Uterus (tissue), 4 donors: ENCODE results near the gene KSR2. TPM values are rescaled to one million over a fixed set of nuclear protein-coding genes. Genes with fewer than 3 reads are reported as not detected.

Experiments
- DNase-seq, 2 donors: peaks; one replicate each; pipeline ENCODE4 v3.0.0-alpha.2; 2019 to 2020
- H3K27ac ChIP-seq, 2 donors: fragments of 200-600 bp; sonication (generic); 1 replicate in 1 of 2; 2 replicates in 1 of 2; pipeline ENCODE4 v1.5.1; 2016 to 2018
- H3K27me3 ChIP-seq, 2 donors: fragments of 200-600 bp; sonication (generic); one replicate each; pipeline ENCODE4 v1.5.1; 2018 to 2019; ENCODE audit warnings: control low read depth in 1 of 2
- H3K36me3 ChIP-seq, 2 donors: fragments of 200-600 bp; sonication (generic); one replicate each; pipeline ENCODE4 v1.5.1; 2019; ENCODE audit warnings: control low read depth in 1 of 2
- H3K4me1 ChIP-seq, 2 donors: fragments of 200-600 bp; sonication (generic); one replicate each; pipeline ENCODE4 v1.5.1; 2018 to 2019; ENCODE audit warnings: control low read depth in 1 of 2
- H3K4me3 ChIP-seq, 2 donors: fragments of 200-600 bp; sonication (generic); 1 replicate in 1 of 2; 2 replicates in 1 of 2; pipeline ENCODE4 v1.5.1; 2018 to 2019; ENCODE audit warnings: mild to moderate bottlenecking in 1 of 2
- H3K9me3 ChIP-seq, 2 donors: fragments of 200-600 bp; sonication (generic); one replicate each; pipeline ENCODE4 v1.5.1; 2019; ENCODE audit warnings: control low read depth in 1 of 2
- CTCF ChIP-seq, 4 experiments: fragments of 200-600 bp in 2 of 4; fragments of 450-650 bp in 2 of 4; sonication (generic) in 2 of 4; IDR thresholded peaks; one replicate each; pipeline ENCODE4 v1.5.1; 2016 to 2019; ENCODE audit warnings: antibody characterized with exemption in 4 of 4, mild to moderate bottlenecking in 2 of 4, moderate library complexity in 1 of 4
- POLR2A ChIP-seq, 2 donors: fragments of 450-650 bp; IDR thresholded peaks; one replicate each; pipeline ENCODE4 v1.6.1; 2016; ENCODE audit warnings: antibody characterized with exemption in 2 of 2, mild to moderate bottlenecking in 1 of 2, moderate library complexity in 1 of 2
- intact Hi-C: fragments of 100-400 bp; cut with DNase I; formaldehyde crosslinking; loops from one replicate; pipeline ENCODE4 v1.15.1; 2023; ENCODE audit warnings: low total_unique reads
- total RNA-seq, 4 donors: library from RNA; depleted of rRNA in 3 of 4; stranded (reverse); fragments of >200 nt in 3 of 4; gene quantifications; one replicate each; pipeline versions ENCODE4 v1.1.0 to v1.2.4, GENCODE V29; 2014 to 2023
- donor health status: DM: yes; HTN: yes; CAD: no.

The KSR2 gene
- total RNA-seq, 4 donors from 2014 or later = 0.03 to 0.28 TPM; not detected in 2

GRCh38 chr12:117508468-117508867 is 460.3 kb downstream of the KSR2 start:
- no peak overlapping the region for H3K27ac ChIP-seq
- no peak overlapping the region for H3K4me3 ChIP-seq
- TF ChIP-seq POLR2A (IDR thresholded peaks at IDR 0.05) (no peak), CTCF (IDR thresholded peaks at IDR 0.05) (no peak)
- no peaks in the 10 kb centered on the region for H3K9me3 ChIP-seq
- no peaks in the 10 kb centered on the region for H3K4me1 ChIP-seq
- no peak for DNase-seq
- H3K27me3 ChIP-seq = no peaks in the 10 kb centered on the region
- H3K36me3 ChIP-seq = no peaks in the 10 kb centered on the region
- intact Hi-C loops = no loop called here

GRCh38 chr12:117507548-117507947 is 461.2 kb downstream of the KSR2 start:
- no peak overlapping the region for H3K27ac ChIP-seq
- H3K9me3 ChIP-seq = no peaks in the 10 kb centered on the region
- no peaks in the 10 kb centered on the region for H3K4me1 ChIP-seq
- intact Hi-C loops = no loop called here
- DNase-seq = no peak
- H3K27me3 ChIP-seq = no peaks in the 10 kb centered on the region
- TF ChIP-seq POLR2A (IDR thresholded peaks at IDR 0.05) = no peak
- no peak for TF ChIP-seq CTCF (IDR thresholded peaks at IDR 0.05)
- H3K4me3 ChIP-seq = no peak overlapping the region
- no peaks in the 10 kb centered on the region for H3K36me3 ChIP-seq

GRCh38 chr12:117506333-117506732 is 462.5 kb downstream of the KSR2 start:
- no peak for TF ChIP-seq POLR2A (IDR thresholded peaks at IDR 0.05)
- TF ChIP-seq CTCF (IDR thresholded peaks at IDR 0.05) = no peak
- H3K36me3 ChIP-seq = no peaks in the 10 kb centered on the region
- no peaks in the 10 kb centered on the region for H3K4me1 ChIP-seq
- intact Hi-C loops = no loop called here
- no peaks in the 10 kb centered on the region for H3K9me3 ChIP-seq
- H3K27me3 ChIP-seq = no peaks in the 10 kb centered on the region
- DNase-seq = no peak
- no peak overlapping the region for H3K4me3 ChIP-seq
- H3K27ac ChIP-seq = no peak overlapping the region

- DNase-seq = no peak
- no peaks in the 10 kb centered on the region for H3K27me3 ChIP-seq
- H3K9me3 ChIP-seq = no peaks in the 10 kb centered on the region
- TF ChIP-seq POLR2A (IDR thresholded peaks at IDR 0.05) = no peak
- TF ChIP-seq CTCF (IDR thresholded peaks at IDR 0.05) = no peak
- H3K4me1 ChIP-seq = no peaks in the 10 kb centered on the region
- no peak overlapping the region for H3K4me3 ChIP-seq
- no peaks in the 10 kb centered on the region for H3K36me3 ChIP-seq
- no peak overlapping the region for H3K27ac ChIP-seq
- intact Hi-C loops = no loop called here
These were observed 466.2 kb downstream of the KSR2 start for GRCh38 chr12:117502633-117503032.

GRCh38 chr12:117502233-117502632 is 466.6 kb downstream of the KSR2 start:
- TF ChIP-seq POLR2A (IDR thresholded peaks at IDR 0.05) (no peak), CTCF (IDR thresholded peaks at IDR 0.05) (no peak)
- no peaks in the 10 kb centered on the region for H3K36me3 ChIP-seq
- no peak overlapping the region for H3K27ac ChIP-seq
- no peak overlapping the region for H3K4me3 ChIP-seq
- H3K9me3 ChIP-seq = no peaks in the 10 kb centered on the region
- no peaks in the 10 kb centered on the region for H3K4me1 ChIP-seq
- no peaks in the 10 kb centered on the region for H3K27me3 ChIP-seq
- intact Hi-C loops = no loop called here
- DNase-seq = no peak
